LNCaP clone FGC (cell line): ENCODE results near the gene ADAMTS15.

Experiments
- DNase-seq: peaks from one replicate; pipeline ENCODE4 v3.0.0-alpha.2; 2011; ENCODE audit warnings: low read depth
- H3K4me3 ChIP-seq: 2 replicates; pipeline ENCODE4 v1.5.1; 2011; ENCODE audit warnings: mild to moderate bottlenecking, low read depth, low read length, control low read depth
- CTCF ChIP-seq: IDR thresholded peaks from 2 replicates; pipeline ENCODE4 v1.5.1; 2012; ENCODE audit warnings: mild to moderate bottlenecking; ENCODE audit not compliant: control insufficient read depth, insufficient read depth; ENCODE audit errors: extremely low read depth

ADAMTS15 gene

GRCh38 chr11:130413405-130414106 lies 34.9 kb upstream of the ADAMTS15 start:
- no peak for TF ChIP-seq CTCF
- DNase-seq: no peak
- H3K4me3 ChIP-seq: no peak overlapping the region

DNA sequence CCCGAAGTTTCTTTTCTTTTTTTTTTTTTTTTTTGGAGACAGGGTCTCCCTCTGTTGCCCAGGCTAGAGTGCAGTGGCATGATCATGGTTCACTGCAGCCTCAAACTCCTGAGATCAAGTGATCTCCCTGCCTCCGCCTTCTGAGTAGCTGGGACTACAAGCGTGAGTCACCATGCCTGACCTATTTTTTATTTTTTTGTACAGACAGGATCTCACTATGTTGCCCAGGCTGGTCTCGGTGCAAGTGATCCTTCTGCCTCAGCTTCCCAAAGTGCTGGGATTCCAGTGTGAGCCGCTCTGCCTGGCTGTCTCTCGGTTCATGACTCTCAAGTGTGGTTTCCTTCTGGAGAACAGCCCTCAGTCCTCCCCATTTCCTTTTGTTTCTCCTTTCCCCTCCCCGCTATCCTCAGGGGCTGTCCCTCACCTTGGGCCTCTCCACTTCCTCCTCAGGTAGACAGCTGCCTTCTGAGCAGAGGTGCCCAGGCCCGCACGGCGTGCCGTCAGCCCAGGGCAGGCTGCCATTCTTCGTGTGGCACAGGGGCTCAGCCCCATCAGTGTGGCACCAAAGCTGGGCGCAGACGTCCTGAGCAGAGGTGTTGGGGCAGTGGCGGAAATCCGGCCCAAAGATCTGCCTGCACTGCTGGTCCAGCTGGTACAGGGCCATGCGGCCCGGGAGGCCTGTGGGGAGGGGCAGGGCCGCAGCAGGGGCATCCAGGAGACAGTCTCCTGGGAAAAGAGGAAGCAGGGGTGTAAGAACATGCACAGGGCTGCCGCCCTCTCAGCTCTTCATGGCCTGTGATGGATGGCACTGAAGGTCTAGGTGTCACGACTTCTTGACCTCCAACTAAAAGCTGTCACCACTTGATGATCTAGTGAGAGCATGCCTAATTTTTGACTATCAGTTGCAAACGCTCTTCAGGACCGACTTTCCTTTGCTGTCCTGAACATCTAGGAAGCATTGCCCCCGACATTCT lies 34.1 kb upstream of the ADAMTS15 start:
- no peak for TF ChIP-seq CTCF
- H3K4me3 ChIP-seq: no peak overlapping the region
- no peak for DNase-seq

DNA sequence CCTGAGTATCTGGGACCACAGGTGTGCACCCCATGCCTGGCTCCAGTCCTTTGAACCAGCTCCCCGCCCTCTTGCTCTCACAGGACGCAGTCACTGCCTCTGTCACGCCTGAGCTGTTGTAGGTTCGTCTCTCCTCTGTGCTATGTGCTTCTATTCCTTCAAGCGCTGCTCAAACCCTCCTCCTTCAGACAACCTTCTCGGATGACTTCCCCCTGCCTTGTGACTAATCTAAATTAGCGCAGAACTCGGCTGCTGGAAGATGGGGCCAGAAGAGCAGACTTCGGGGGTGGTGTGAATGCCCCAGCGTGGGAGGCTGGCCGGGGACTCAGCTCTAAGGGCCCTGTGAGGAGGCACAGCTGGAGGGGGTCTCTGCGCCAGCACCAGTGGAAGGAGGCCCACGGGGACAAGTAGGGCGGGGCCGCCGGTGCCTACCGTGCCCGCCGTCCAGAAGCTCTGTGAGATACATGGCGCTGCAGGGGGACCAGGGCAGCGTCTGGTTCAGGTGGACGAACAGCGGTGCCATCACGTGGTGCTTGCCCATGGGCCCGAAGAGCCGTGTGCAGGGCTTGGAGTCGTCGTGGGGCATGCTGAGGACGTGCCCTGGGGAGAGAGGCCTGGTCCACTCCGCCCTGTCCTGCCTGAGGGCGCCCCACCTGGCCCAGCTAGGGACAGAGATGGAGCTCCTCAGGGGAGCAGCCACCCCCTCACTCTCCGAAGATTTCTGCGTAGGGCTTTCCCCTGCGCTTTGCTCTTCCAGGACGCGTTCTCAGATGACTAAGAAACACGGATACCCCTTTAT lies 32.5 kb upstream of the ADAMTS15 start:
- no peak for TF ChIP-seq CTCF
- no peak overlapping the region for H3K4me3 ChIP-seq
- no peak for DNase-seq

DNA sequence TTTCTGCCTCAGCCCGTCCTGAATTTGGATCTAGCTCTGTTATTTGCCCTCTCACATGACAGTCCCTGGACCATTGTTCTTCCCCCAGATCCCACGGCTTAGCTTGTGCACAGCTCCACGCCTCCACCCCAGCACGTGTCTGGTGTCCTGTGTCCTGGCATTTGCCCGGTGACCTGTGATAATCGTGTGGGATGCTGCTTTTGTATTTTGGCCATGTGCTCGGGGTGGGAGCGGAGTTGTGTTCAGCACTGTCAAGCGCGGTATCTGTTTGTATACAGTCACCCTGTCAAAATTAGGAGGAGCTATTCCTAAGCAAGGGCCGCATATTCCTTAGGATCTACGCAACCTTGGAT lies 31.9 kb upstream of the ADAMTS15 start:
- H3K4me3 ChIP-seq: no peak overlapping the region
- TF ChIP-seq CTCF: no peak

GRCh38 chr11:130416906-130417305 lies 31.5 kb upstream of the ADAMTS15 start:
- no peak overlapping the region for H3K4me3 ChIP-seq
- no peak for TF ChIP-seq CTCF
- DNase-seq: no peak

More for the DNA sequence above, 31.9 kb upstream of the ADAMTS15 start:
- no peak for DNase-seq

DNA sequence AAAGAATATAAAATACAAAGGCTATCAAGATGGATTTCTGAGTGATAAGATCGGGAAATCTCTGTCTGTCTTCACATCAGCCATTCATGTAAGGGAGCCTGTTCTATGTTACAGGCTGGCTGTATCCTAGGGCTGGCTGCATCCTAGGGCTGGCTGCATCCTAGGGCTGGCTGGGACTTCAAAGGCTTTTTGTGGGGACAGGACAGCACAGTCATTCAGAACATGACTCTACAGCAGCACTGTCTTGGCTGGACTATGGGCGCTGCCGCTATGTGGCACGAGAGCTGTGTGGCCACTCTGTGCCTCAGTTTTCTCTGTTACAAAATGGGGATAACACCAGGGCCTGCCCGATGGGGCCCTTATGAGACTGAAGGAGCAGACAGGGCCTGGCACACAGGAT lies 30.2 kb upstream of the ADAMTS15 start:
- TF ChIP-seq CTCF: no peak
- DNase-seq: no peak
- no peak overlapping the region for H3K4me3 ChIP-seq
